ENCODE data around the gene KRTCAP2.
A peak's percentile ranks its signal among the peaks of the same experiment; 100 is the strongest.
"Not testable (repeated sequence)": the region's sequence is repeated elsewhere in the genome, so short reads cannot be mapped to it uniquely, and the experiment has no call there.

Gene KRTCAP2

GRCh38 chr1:155167166-155168104 is 5.7 kb downstream of the KRTCAP2 start:
- peak; percentile 85 for DNase-seq

DNA sequence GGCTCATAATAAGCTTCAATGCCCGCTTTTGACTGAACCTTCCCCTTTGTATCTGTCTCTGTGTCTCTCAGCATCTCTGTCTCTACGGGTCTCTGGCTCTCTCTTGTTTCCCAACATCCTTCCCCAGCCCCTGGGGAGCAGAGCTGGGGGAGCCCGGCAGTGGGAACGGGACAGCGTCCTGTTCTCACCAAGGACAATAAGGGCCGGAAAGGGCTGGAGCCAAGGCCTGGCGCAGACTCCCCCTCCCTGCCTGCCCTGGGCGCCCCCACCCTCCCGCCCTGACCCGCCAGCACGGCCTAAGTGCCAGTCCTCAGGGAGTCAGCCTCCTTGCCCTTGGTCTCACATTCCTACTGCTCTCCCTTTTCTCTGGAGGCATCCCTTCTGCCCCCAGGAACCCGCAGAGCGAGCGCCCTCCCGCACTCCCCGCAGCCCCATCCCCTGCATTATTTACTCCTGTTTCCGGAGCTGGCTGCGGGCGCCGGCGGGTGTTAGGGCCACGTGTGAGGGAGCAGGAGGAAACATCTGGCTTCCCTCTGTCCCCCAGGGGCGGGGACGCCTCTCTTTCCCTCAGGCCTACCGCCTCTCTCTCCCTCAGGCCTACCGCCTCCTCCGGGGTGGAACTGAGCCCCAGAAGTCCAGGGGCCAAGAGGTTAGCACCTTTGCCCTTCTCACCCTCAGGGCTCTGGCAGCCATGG is 6.5 kb downstream of the KRTCAP2 start:
- no peak for DNase-seq

DNA sequence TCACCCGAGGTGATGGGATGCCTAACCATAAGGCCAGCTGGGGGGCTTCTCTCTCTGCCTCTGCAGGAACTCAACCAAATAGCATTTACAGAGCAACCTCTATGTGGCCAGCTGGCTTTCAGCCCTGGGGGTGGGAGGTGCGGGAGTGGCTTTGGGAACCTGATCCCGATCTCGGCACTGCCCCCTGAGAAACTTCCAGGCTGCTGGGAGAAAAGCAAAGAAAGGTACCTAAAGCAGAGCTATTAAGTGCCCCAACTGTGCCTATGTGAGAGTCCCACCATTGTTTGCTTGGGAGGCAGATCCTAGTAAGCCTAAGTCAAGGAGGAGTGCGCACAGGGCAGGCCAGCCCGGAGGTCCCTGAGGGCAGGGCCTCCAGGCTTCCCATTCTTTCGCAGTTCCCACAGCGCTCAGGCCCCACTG is 7.0 kb downstream of the KRTCAP2 start:
- no peak for DNase-seq

DNA sequence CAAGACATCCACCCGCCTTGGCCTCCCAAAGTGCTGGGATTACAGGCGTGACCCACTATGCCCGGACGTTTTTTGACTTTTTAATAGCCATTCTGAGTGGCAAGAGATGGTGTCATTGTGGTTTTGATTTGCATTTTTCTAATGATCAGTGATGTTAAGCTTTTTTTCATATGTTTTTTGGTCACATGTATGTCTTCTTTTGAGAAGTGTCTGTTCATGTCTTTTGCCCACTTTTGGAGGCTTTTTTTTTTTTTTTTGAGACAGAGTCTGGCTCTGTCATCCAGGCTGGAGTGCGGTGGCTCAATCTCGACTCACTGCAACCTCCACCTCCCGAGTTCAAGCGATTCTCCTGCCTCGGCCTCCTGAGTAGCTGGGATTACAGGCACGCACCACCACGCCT is 8.5 kb downstream of the KRTCAP2 start:
- DNase-seq: not testable (repeated sequence)

DNA sequence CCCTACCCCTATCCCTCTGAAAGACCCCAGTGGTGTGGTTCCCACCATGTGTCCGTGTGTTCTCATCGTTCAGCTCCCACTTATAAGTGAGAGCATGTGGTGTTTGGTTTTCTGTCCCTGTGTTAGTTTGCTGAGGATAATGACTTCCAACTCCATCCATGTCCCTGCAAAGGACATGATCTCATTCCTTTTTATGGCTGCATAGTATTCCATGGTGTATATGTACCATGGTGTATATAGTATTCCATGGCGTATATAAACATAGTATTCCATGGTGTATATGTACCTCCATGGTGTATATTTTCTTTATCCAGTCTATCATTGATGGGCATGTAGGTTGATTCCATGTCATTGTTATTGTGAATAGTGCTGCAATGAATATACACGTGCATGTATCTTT is 9.3 kb downstream of the KRTCAP2 start:
- not testable (repeated sequence) for DNase-seq

GRCh38 chr1:155162631-155163030 is 10.5 kb downstream of the KRTCAP2 start:
- DNase-seq: not testable (repeated sequence)

- no peak for DNase-seq
Measured at GRCh38 chr1:155160128-155160527, 13.0 kb downstream of the KRTCAP2 start.

DNA sequence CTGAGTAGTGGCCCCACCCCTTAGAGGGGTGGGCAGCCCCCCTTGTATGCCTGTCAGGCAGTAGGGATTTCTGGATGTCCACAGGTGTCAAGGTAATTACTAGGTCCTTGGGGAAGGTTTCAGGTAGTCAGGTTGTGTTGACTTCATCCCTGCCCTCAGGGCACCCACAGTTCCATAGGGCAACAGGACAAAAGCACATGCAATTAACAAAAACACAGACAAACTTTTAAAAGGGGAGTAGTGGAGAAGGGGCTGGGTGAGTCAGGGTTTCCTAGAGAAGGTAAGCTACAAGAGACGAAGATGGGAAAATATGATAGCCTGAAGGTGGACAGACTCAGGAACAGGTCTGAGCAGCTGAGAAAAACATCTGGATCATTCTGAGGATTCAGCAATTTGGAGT is 14.1 kb downstream of the KRTCAP2 start:
- no peak for DNase-seq

DNA sequence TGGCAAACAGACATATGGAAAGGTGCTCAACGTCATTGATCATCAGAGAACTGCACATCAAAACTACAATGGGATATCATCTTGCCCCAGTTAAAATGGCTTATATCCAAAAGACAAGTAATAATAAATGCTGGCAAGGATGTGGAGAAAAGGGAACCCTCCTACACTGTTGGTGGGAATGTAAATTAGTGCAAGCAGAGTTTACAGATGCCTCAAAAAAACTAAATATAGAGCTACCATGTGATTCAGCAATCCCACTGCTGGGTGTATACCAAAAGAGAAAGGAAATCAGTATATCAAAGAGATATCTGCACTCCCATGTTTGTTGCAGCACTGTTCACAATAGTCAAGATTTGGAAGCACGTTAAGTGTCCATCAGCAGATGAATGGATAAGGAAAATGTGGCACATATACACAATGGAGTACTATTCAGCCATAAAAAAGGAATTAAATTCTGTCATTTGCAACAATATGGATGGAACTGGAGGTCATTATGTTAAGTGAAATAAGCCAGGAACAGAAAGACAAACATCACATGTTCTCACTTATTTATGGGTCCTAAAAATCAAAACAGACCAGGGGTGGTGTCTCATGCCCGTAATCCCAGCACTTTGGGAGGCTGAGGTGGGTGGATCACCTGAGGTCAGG is 17.0 kb downstream of the KRTCAP2 start:
- DNase-seq: not testable (repeated sequence)

DNA sequence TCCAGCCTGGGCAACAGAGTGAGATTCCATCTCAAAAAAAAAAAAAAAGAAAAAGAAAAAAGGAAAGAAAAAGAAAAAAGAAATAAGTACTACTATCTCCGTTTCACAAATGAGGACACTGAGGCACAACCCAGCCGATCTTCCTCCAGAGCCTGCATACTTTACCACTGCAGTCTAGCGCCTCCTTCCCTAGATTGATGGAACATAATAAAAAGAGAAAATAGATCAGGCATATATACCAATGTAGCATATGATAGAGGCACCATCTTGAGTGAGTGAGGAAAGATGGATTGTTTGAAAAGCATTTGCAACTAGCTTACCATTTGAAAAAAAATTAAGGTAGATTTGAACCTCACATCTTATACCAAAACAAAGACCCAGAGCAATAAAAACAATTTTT is 27.6 kb downstream of the KRTCAP2 start:
- no peak for DNase-seq

DNA sequence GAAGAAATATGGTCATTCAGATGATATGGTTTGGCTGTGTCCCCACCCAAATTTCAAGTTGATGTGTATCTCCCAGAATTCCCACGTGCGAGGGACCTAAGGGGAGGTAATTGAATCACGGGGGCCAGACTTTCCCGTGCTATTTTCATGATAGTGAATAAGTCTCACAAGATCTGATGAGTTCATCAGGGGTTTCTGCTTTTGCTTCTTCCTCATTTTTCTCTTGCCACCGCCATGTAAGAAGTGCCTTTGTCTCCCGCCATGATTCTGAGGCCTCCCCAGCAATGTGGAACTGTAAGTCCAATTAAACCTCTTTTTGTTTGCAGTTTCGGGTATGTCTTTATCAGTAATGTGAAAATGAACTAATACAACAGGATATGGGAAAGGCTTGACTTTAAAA is 31.4 kb downstream of the KRTCAP2 start:
- no peak for DNase-seq

DNA sequence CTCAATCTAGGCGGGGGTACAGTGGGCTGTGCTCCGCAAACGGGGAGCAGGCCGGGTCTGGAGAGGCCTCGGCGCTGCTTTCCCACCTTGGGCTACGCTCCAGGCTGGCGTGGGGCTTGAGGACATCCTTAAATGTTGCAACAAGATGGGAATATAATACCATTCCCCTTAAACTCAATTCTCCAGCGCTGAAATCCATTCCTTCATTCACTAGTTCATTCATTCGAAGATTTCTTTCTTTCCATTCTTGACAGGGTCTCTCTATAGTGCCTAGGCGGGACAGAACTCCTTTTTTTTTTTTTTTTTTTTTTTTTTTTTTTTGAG is 32.5 kb downstream of the KRTCAP2 start:
- no peak for DNase-seq

- peak; percentile 69 for DNase-seq
Measured at GRCh38 chr1:155139895-155140629, 33.0 kb downstream of the KRTCAP2 start, which contains the start of gene DPM3. DPM3 (minus strand) TSS chr1:155140531; CDS start chr1:155140240, 291 bp downstream.

- no peak for DNase-seq
Measured at GRCh38 chr1:155137154-155137949, 35.8 kb downstream of the KRTCAP2 start.

DNA sequence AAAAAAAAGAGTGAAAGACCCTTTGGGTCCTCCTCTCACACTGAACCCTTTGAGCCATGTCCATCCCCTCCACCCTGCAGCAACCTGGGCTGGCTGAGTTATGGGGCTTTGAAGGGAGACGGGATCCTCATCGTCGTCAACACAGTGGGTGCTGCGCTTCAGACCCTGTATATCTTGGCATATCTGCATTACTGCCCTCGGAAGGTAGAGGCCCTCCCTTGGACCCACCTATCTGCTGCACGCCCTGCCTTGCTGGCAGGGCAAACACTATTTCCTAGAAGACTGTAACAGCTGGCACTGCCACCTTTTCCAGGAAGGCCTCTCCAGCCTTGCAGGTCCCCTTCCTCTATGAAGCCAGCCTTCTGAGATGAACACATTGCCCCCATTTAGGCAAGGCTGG is 36.4 kb downstream of the KRTCAP2 start:
- no peak for DNase-seq

- peak; percentile 90 for DNase-seq
Measured at GRCh38 chr1:155135415-155136028, 37.6 kb downstream of the KRTCAP2 start, which contains the start of gene SLC50A1. SLC50A1 (plus strand) TSS chr1:155135852; CDS start chr1:155135912, 60 bp downstream.

GRCh38 chr1:155134880-155135414 is 38.2 kb downstream of the KRTCAP2 start:
- peak; percentile 43 for DNase-seq

DNA sequence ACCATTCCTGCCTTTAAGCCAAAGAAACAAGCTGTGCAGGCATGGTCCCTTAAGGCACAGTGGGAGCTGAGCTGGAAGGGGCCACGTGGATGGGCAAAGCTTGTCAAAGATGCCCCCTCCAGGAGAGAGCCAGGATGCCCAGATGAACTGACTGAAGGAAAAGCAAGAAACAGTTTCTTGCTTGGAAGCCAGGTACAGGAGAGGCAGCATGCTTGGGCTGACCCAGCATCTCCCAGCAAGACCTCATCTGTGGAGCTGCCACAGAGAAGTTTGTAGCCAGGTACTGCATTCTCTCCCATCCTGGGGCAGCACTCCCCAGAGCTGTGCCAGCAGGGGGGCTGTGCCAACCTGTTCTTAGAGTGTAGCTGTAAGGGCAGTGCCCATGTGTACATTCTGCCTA is 38.8 kb downstream of the KRTCAP2 start:
- DNase-seq: no peak

DNA sequence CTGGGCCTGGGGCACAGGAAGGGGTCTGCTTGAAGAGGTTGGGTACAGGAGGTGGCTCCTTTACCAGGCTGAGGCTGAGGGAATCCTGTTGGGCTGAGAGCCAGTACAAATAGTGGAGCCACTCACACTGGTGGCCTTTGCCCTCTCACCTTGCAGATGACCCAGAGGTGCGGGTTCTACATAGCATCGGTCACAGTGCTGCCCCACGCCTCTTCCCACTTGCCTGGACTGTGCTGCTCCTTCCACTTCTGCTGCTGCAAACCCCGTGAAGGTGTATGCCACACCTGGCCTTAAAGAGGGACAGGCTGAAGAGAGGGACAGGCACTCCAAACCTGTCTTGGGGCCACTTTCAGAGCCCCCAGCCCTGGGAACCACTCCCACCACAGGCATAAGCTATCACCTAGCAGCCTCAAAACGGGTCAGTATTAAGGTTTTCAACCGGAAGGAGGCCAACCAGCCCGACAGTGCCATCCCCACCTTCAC is 39.3 kb downstream of the KRTCAP2 start:
- DNase-seq: no peak

DNA sequence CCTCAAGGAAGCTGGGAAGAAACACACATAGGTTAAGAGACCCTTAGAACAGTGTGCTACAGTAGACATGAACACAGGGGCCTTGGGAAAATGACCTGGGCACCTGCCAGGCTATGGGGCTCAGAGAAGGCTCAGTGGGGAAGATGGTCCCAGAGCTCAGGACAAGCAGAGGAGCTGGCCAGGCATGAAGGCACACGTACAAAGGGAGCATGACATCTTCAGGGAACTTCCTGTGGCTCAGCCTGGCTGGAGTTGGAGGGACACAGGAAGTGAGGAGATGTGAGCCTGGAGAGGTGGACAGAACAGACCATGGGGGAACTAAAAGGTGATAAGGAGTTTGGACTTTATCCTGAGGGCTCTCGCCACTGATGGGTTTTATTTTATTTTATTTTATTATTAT is 41.2 kb downstream of the KRTCAP2 start:
- no peak for DNase-seq

- DNase-seq: no peak
Measured at GRCh38 chr1:155131285-155131684, 41.8 kb downstream of the KRTCAP2 start.

Measured in NCI-H748 treated with DMSO at 0.1 percent for 48 hours (cell line).